Breast epithelium (tissue), 4 donors: Measurements from ENCODE around the gene XRRA1. TPM values are rescaled to one million over a fixed set of nuclear protein-coding genes. Genes with fewer than 3 reads are reported as not detected.

Experiments
- DNase-seq, 2 donors: peaks; one replicate each; pipeline ENCODE4 v3.0.0-alpha.2; 2019; ENCODE audit warnings: low spot score in 2 of 2
- H3K27ac ChIP-seq, 2 donors: fragments of 200-600 bp; sonication (generic) in 1 of 2; one replicate each; pipeline ENCODE4 v1.5.1; 2016 to 2019; ENCODE audit warnings: mild to moderate bottlenecking in 1 of 2
- H3K27me3 ChIP-seq, 2 donors: fragments of 200-600 bp; sonication (generic) in 1 of 2; one replicate each; pipeline versions ENCODE4 v1.5.1 to v1.6.0; 2017 to 2019; ENCODE audit warnings: control low read depth in 1 of 2, mild to moderate bottlenecking in 1 of 2
- H3K36me3 ChIP-seq: fragments of 200-600 bp; one replicate; pipeline ENCODE4 v1.5.1; 2019
- H3K4me1 ChIP-seq, 2 donors: fragments of 200-600 bp; sonication (generic); one replicate each; pipeline ENCODE4 v1.5.1; 2016 to 2019; ENCODE audit warnings: control low read depth in 1 of 2
- H3K4me3 ChIP-seq, 3 donors: fragments of 200-600 bp; sonication (generic); 1 replicate in 2 of 3; 2 replicates in 1 of 3; pipeline ENCODE4 v1.5.1; 2016 to 2019; ENCODE audit warnings: mild to moderate bottlenecking in 3 of 3, moderate library complexity in 2 of 3
- H3K9me3 ChIP-seq, 2 donors: fragments of 200-600 bp; sonication (generic) in 1 of 2; one replicate each; pipeline ENCODE4 v1.5.1; 2016 to 2019; ENCODE audit warnings: control low read depth in 1 of 2
- CTCF ChIP-seq, 3 donors: fragments of 450-650 bp; IDR thresholded peaks; one replicate each; pipeline ENCODE4 v1.5.1; 2016 to 2017; ENCODE audit warnings: antibody characterized with exemption in 3 of 3, mild to moderate bottlenecking in 3 of 3, moderate library complexity in 3 of 3
- POLR2A ChIP-seq: fragments of 450-650 bp; IDR thresholded peaks from one replicate; pipeline ENCODE4 v1.6.1; 2016; ENCODE audit warnings: antibody characterized with exemption, mild to moderate bottlenecking, moderate library complexity
- POLR2AphosphoS5 ChIP-seq, 3 donors: sonication (generic); formaldehyde crosslinking; IDR thresholded peaks; one replicate each; pipeline ENCODE4 v1.6.1; 2017; ENCODE audit warnings: antibody characterized with exemption in 3 of 3
- intact Hi-C: fragments of 100-400 bp; cut with DNase I; formaldehyde crosslinking; loops from one replicate; pipeline ENCODE4 v1.15.1; 2023; ENCODE audit warnings: low total_unique reads
- total RNA-seq, 3 donors: library from RNA; depleted of rRNA; stranded (reverse); fragments of >200 nt; gene quantifications; one replicate each; pipeline ENCODE4 v1.1.0, GENCODE V29; 2016

XRRA1 gene
- total RNA-seq, 3 donors from 2014 or later: 18.0 to 33.6 (median 18.4) TPM

GRCh38 chr11:74877132-74877531 lies 71.8 kb downstream of the XRRA1 start:
- TF ChIP-seq POLR2A (no peak), CTCF (IDR thresholded peaks at IDR 0.05) (peak in 2 of 3 donors; percentile 20 to 22)
- Histone ChIP-seq H3K27me3 (no peaks in the 10 kb centered on the region), H3K4me1 (no peaks in the 10 kb centered on the region), H3K36me3 (peaks cover 7% of the 10 kb centered on the region), H3K27ac (no peak overlapping the region), H3K4me3 (no peak overlapping the region), H3K9me3 (peaks cover 43% of the 10 kb centered on the region in 2 donors)
- intact Hi-C loops: no loop called here
- DNase-seq: no peak

- DNase-seq: no peak
- Histone ChIP-seq H3K27ac (no peak overlapping the region), H3K4me3 (no peak overlapping the region), H3K27me3 (no peaks in the 10 kb centered on the region), H3K4me1 (no peaks in the 10 kb centered on the region), H3K36me3 (peaks cover 2% of the 10 kb centered on the region), H3K9me3 (peaks cover 91 to 92% of the 10 kb centered on the region in 2 donors)
- intact Hi-C loops: no loop called here
- TF ChIP-seq POLR2A: no peak
- TF ChIP-seq CTCF (IDR thresholded peaks at IDR 0.05): no peak
- no peak for TF ChIP-seq POLR2AphosphoS5 (IDR thresholded peaks at IDR 0.05)
Observed at GRCh38 chr11:74871037-74871436, 77.9 kb downstream of the XRRA1 start.

GRCh38 chr11:74870485-74870884 lies 78.4 kb downstream of the XRRA1 start:
- DNase-seq: no peak
- Histone ChIP-seq H3K36me3 (no peaks in the 10 kb centered on the region), H3K4me1 (no peaks in the 10 kb centered on the region), H3K4me3 (no peak overlapping the region), H3K27ac (no peak overlapping the region), H3K27me3 (no peaks in the 10 kb centered on the region), H3K9me3 (peaks cover 93 to 95% of the 10 kb centered on the region in 2 donors)
- intact Hi-C loops: no loop called here
- no peak for TF ChIP-seq CTCF (IDR thresholded peaks at IDR 0.05)
- no peak for TF ChIP-seq POLR2A
- no peak for TF ChIP-seq POLR2AphosphoS5 (IDR thresholded peaks at IDR 0.05)

- no peak overlapping the region for H3K4me3 ChIP-seq
- TF ChIP-seq POLR2AphosphoS5 (IDR thresholded peaks at IDR 0.05) (no peak), POLR2A (no peak), CTCF (IDR thresholded peaks at IDR 0.05) (no peak)
- no peak overlapping the region for H3K27ac ChIP-seq
- H3K9me3 ChIP-seq: peaks cover 68 to 80% of the 10 kb centered on the region in 2 donors
- DNase-seq: no peak
- H3K4me1 ChIP-seq: no peaks in the 10 kb centered on the region
- H3K36me3 ChIP-seq: no peaks in the 10 kb centered on the region
- H3K27me3 ChIP-seq: no peaks in the 10 kb centered on the region
- intact Hi-C loops: no loop called here
Observed at GRCh38 chr11:74866557-74866956, 82.3 kb downstream of the XRRA1 start.

- intact Hi-C loops: no loop called here
- H3K36me3 ChIP-seq: peaks cover 3% of the 10 kb centered on the region
- no peaks in the 10 kb centered on the region for H3K4me1 ChIP-seq
- no peak for TF ChIP-seq POLR2AphosphoS5 (IDR thresholded peaks at IDR 0.05)
- no peak for TF ChIP-seq CTCF (IDR thresholded peaks at IDR 0.05)
- no peak for TF ChIP-seq POLR2A
- no peak overlapping the region for H3K27ac ChIP-seq
- DNase-seq: no peak
- H3K27me3 ChIP-seq: no peaks in the 10 kb centered on the region
- no peak overlapping the region for H3K4me3 ChIP-seq
- peaks cover 50 to 70% of the 10 kb centered on the region in 2 donors for H3K9me3 ChIP-seq
Observed at GRCh38 chr11:74863410-74863809, 85.5 kb downstream of the XRRA1 start.
